Upper lobe of left lung (tissue), 6 donors: ENCODE data around the gene TXNRD1. TPM values are rescaled to one million over a fixed set of nuclear protein-coding genes. Genes with fewer than 3 reads are reported as not detected.

Experiments used
- ATAC-seq, 2 donors: fragments of 200-7000 bp; cut with Tn5 transposase; one replicate each; pipeline ENCODE4 v1.9.1; 2022; ENCODE audit warnings: mild to moderate bottlenecking in 2 of 2, moderate library complexity in 2 of 2; ENCODE audit not compliant: low FRiP score in 2 of 2
- DNase-seq, 2 donors: peaks; one replicate each; pipeline ENCODE4 v3.0.0-alpha.2; 2019 to 2020
- H3K27ac ChIP-seq, 4 donors: fragments of 200-600 bp; sonication (generic); one replicate each; pipeline ENCODE4 v1.5.1; 2016 to 2019
- H3K27me3 ChIP-seq, 4 donors: fragments of 200-600 bp; sonication (generic); one replicate each; pipeline ENCODE4 v1.5.1; 2017 to 2019
- H3K36me3 ChIP-seq, 4 donors: fragments of 200-600 bp; sonication (generic); one replicate each; pipeline ENCODE4 v1.5.1; 2016 to 2019
- H3K4me1 ChIP-seq, 4 donors: fragments of 200-600 bp; sonication (generic); one replicate each; pipeline ENCODE4 v1.5.1; 2018 to 2019
- H3K4me3 ChIP-seq, 4 donors: fragments of 200-600 bp; sonication (generic); one replicate each; pipeline ENCODE4 v1.5.1; 2017 to 2019; ENCODE audit warnings: mild to moderate bottlenecking in 2 of 4, moderate library complexity in 1 of 4
- H3K9me3 ChIP-seq, 4 donors: fragments of 200-600 bp; sonication (generic); one replicate each; pipeline ENCODE4 v1.5.1; 2018 to 2019
- CTCF ChIP-seq, 6 experiments: fragments of 450-650 bp in 4 of 6; fragments of 200-600 bp in 2 of 6; sonication (generic) in 2 of 6; IDR thresholded peaks; one replicate each; pipeline ENCODE4 v1.5.1; 2016 to 2019; ENCODE audit warnings: antibody characterized with exemption in 6 of 6
- EP300 ChIP-seq, 4 donors: sonication (generic); formaldehyde crosslinking; IDR thresholded peaks; one replicate each; pipeline ENCODE4 v1.5.1; 2017; ENCODE audit warnings: antibody characterized with exemption in 4 of 4, control low read depth in 2 of 4
- POLR2A ChIP-seq, 4 donors: fragments of 450-650 bp; IDR thresholded peaks; one replicate each; pipeline ENCODE4 v1.5.1; 2016 to 2017; ENCODE audit warnings: antibody characterized with exemption in 4 of 4, mild to moderate bottlenecking in 2 of 4
- POLR2AphosphoS5 ChIP-seq, 2 donors: sonication (generic); formaldehyde crosslinking; IDR thresholded peaks; one replicate each; pipeline ENCODE4 v1.5.1; 2017; ENCODE audit warnings: antibody characterized with exemption in 2 of 2
- WGBS, 2 donors: methylation state at CpG; one replicate each; pipeline ENCODE4 v1.1.5; 2017 to 2018; 5-methylcytosine and 5-hydroxymethylcytosine counted together
- total RNA-seq, 6 donors: library from RNA; depleted of rRNA in 4 of 6; stranded (reverse); fragments of >200 nt in 4 of 6; gene quantifications; one replicate each; pipeline versions ENCODE4 v1.1.0 to v1.2.1, GENCODE V29; 2016 to 2021
- donor health status: DM: no; HTN: no; CAD: no; lungs with moderate emphysema.
- donor health status: DM: no; HTN: yes; CAD: no; lungs with severe emphysema.

Gene TXNRD1
- total RNA-seq, 6 donors from 2014 or later, result 124 to 381 (median 162) TPM

DNA sequence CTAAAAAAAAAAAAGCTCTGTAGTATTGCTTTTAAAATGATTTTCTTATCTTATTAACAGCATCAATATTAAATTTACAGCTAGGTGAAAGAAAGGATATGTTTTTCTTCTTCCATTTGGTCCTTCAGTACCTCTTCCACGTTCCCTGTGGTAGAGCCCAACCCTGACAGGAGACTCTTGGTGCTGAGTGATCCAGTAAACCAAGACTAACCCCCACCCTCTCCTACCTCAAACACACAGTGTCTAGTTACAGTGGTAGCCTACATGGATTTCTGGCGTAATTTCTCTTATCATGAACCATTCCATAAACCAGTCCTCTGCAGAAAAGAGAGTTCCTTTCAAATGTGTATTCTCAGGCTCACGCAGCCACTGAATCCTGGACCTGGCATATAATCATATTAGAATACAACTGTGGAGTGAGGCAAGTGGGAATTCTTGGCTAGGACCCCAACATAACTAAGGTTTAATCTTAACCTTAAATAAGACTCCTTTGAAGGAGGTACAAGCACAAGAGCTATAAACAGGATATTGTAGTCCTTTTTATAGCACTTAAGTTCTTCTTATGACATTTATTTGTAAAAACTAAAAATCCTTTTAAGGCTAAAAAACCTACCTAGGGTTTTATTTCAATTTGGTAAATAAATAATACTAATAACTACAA lies 27.1 kb downstream of the TXNRD1 start:
- no peaks in the 10 kb centered on the region for H3K9me3 ChIP-seq
- no peak overlapping the region for H3K27ac ChIP-seq
- no peak for TF ChIP-seq POLR2A (IDR thresholded peaks at IDR 0.05)
- no peak for TF ChIP-seq CTCF (IDR thresholded peaks at IDR 0.05)
- TF ChIP-seq EP300 (IDR thresholded peaks at IDR 0.05), result no peak
- TF ChIP-seq POLR2AphosphoS5 (IDR thresholded peaks at IDR 0.05), result no peak
- 47 to 58% methylated on average over 3 of the region's 3 CpGs for WGBS, 2 donors
- DNase-seq (no peak), ATAC-seq (peak in 1 of 2 donors; percentile 57)
- no peaks in the 10 kb centered on the region for H3K27me3 ChIP-seq
- H3K36me3 ChIP-seq, result no peaks in the 10 kb centered on the region
- no peak overlapping the region for H3K4me3 ChIP-seq
- peaks cover 0 to 8% (median 0%) of the 10 kb centered on the region in 4 donors for H3K4me1 ChIP-seq

- 58% methylated on average over 4 of the region's 4 CpGs for WGBS, 2 donors
- no peak overlapping the region for H3K27ac ChIP-seq
- H3K36me3 ChIP-seq, result no peaks in the 10 kb centered on the region
- ATAC-seq, result no peak
- no peak for TF ChIP-seq POLR2AphosphoS5 (IDR thresholded peaks at IDR 0.05)
- TF ChIP-seq POLR2A (IDR thresholded peaks at IDR 0.05), result no peak
- TF ChIP-seq EP300 (IDR thresholded peaks at IDR 0.05), result no peak
- no peak for TF ChIP-seq CTCF (IDR thresholded peaks at IDR 0.05)
- H3K27me3 ChIP-seq, result no peaks in the 10 kb centered on the region
- peaks cover 0 to 8% (median 0%) of the 10 kb centered on the region in 4 donors for H3K4me1 ChIP-seq
- H3K9me3 ChIP-seq, result no peaks in the 10 kb centered on the region
- H3K4me3 ChIP-seq, result no peak overlapping the region
- no peak for DNase-seq
These were observed 28.0 kb downstream of the TXNRD1 start for GRCh38 chr12:104243551-104243950.

DNA sequence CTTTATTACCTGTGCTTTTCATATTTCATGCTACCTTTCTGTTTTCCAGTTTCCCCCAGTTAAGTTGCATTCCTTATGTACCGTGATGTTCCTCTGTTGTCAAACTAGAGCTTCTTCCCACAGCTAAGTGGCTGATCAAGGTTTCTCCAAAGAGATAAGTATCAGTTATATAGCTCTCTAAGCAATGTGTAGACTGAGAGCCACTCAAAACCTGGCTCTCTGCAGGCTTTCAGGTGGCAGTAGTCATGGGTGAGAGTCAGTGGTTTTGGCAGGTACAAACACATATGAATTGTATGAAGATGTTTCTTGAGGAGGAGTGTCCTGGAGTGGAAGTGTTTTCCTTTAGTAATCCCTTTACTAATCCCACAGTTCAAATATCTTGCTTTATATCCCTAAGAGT lies 28.4 kb downstream of the TXNRD1 start:
- no peaks in the 10 kb centered on the region for H3K9me3 ChIP-seq
- WGBS, 2 donors, result 50 to 62% methylated on average over 1 of the region's 1 CpG
- no peaks in the 10 kb centered on the region for H3K36me3 ChIP-seq
- no peak for ATAC-seq
- DNase-seq, result no peak
- H3K4me1 ChIP-seq, result peaks cover 0 to 8% (median 0%) of the 10 kb centered on the region in 4 donors
- TF ChIP-seq POLR2AphosphoS5 (IDR thresholded peaks at IDR 0.05) (no peak), EP300 (IDR thresholded peaks at IDR 0.05) (no peak), CTCF (IDR thresholded peaks at IDR 0.05) (no peak), POLR2A (IDR thresholded peaks at IDR 0.05) (no peak)
- H3K27me3 ChIP-seq, result no peaks in the 10 kb centered on the region
- H3K4me3 ChIP-seq, result no peak overlapping the region
- H3K27ac ChIP-seq, result no peak overlapping the region

- ATAC-seq, result no peak
These were observed 32.1 kb downstream of the TXNRD1 start for GRCh38 chr12:104247698-104248097.

More at GRCh38 chr12:104247698-104248097, 32.1 kb downstream of the TXNRD1 start:
- Histone ChIP-seq H3K9me3 (no peaks in the 10 kb centered on the region), H3K36me3 (no peaks in the 10 kb centered on the region), H3K4me1 (peaks cover 0 to 5% (median 0%) of the 10 kb centered on the region in 4 donors), H3K27me3 (no peaks in the 10 kb centered on the region), H3K4me3 (no peak overlapping the region), H3K27ac (no peak overlapping the region)
- 80 to 82% methylated on average over 5 of the region's 5 CpGs for WGBS, 2 donors
- TF ChIP-seq CTCF (IDR thresholded peaks at IDR 0.05) (no peak), POLR2A (IDR thresholded peaks at IDR 0.05) (no peak), POLR2AphosphoS5 (IDR thresholded peaks at IDR 0.05) (no peak), EP300 (IDR thresholded peaks at IDR 0.05) (no peak)
- DNase-seq, result no peak
